ENCODE measurements around the gene AGBL5.
A peak's percentile ranks its signal among the peaks of the same experiment; 100 is the strongest.
"Not testable (repeated sequence)": the region's sequence is repeated elsewhere in the genome, so short reads cannot be mapped to it uniquely, and the experiment has no call there.

The AGBL5 gene

DNA sequence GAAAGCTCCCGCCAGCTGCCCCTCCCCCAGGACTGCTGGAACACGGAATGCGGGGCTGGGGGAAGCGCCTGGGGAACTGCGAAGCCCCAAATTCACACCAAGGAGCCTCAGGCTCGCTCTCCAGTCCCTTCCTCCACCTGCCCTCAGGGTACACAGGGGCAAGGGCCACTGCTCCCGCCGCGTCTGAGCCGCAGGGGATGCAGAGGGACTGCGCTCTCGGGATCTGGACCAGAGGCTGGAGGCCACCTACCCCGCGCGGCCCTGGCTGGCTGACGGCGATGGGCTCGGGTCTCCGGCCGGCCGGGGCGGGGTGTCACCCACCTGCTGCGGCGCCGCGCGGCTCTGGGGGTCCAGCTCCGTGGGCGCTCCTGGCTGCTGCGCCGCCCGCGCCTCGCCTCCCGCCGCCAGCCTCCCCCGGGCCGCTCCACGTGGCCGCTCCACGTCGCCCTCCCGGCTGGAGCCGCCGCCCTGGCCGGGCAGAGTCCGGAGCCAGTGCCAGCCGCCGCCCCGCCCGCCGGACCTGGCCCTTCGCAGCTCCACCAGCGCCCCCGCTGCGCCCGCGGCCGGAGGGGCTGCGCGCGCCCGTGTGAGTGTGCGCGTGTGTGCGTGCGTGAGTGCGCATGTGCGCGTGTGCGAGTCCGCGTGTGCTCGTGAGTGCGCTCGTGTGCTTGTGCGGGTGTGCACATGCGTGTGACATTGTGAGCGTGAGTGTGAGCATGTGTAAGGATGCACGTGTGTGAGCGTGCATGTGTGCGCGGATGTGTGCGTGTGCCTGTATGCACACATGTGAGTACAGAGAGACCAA lies 67.3 kb downstream of the AGBL5 start, which contains the start of gene CGREF1:
Gene CGREF1, minus strand, starts transcription at position 604 of the 805 bp plus-strand sequence. CDS start 14,762 bp downstream, outside the sequence.
- DNase-seq (ENCODE audit: low spot score) = peak; percentile 35

DNA sequence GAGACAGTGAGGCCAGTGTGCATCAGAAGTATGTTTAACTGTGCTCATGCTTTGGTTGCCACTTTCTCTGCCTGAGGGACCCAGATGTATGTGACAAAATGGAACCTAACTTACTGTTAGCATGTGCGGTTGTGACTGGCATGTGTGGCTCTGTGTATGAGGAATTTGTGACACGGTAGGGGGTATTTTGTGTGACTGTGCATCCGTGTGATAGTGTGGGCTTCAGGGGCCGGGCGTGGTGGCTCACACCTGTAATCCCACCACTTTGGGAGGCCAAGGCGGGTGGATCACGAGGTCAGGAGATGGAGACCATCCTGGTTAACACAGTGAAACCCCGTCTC lies 67.8 kb downstream of the AGBL5 start:
- DNase-seq (ENCODE audit: low spot score) = not testable (repeated sequence)
